HG03064 (cell line): ENCODE data around the gene VOPP1.
A peak's percentile ranks its signal among the peaks of the same experiment; 100 is the strongest.
"Not testable (repeated sequence)": the region's sequence is repeated elsewhere in the genome, so short reads cannot be mapped to it uniquely, and the experiment has no call there.

Source experiments
- ATAC-seq: cut with Tn5 transposase; IDR thresholded peaks from one replicate; pipeline ENCODE4 v1.9.1; 2021; ENCODE audit warnings: low read depth; ENCODE audit not compliant: unreplicated experiment

The VOPP1 gene

GRCh38 chr7:55572378-55573233, at the start of gene VOPP1:
Gene VOPP1 (minus strand): TSS chr7:55572502. CDS start chr7:55572324, 178 bp downstream.
- ATAC-seq: peak; percentile 32

- no peak for ATAC-seq
Measured at GRCh38 chr7:55618913-55619312, 46.6 kb upstream of the VOPP1 start.

- ATAC-seq: not testable (repeated sequence)
Measured at GRCh38 chr7:55614365-55615064, 42.2 kb upstream of the VOPP1 start.

- not testable (repeated sequence) for ATAC-seq
Measured at GRCh38 chr7:55609726-55610125, 37.4 kb upstream of the VOPP1 start.

GRCh38 chr7:55605661-55606060, 33.4 kb upstream of the VOPP1 start:
- not testable (repeated sequence) for ATAC-seq

- not testable (repeated sequence) for ATAC-seq
Measured at GRCh38 chr7:55597944-55598499, 25.7 kb upstream of the VOPP1 start.

- ATAC-seq: not testable (repeated sequence)
Measured at GRCh38 chr7:55597214-55597739, 25.0 kb upstream of the VOPP1 start.

GRCh38 chr7:55595511-55595910, 23.2 kb upstream of the VOPP1 start:
- ATAC-seq: no peak

GRCh38 chr7:55594870-55595269, 22.6 kb upstream of the VOPP1 start:
- no peak for ATAC-seq

GRCh38 chr7:55594414-55594813, 22.1 kb upstream of the VOPP1 start:
- no peak for ATAC-seq

- no peak for ATAC-seq
Measured at GRCh38 chr7:55593515-55594318, 21.4 kb upstream of the VOPP1 start.

GRCh38 chr7:55593172-55593514, 20.8 kb upstream of the VOPP1 start:
- ATAC-seq: no peak

GRCh38 chr7:55592492-55592891, 20.2 kb upstream of the VOPP1 start:
- no peak for ATAC-seq

- ATAC-seq: no peak
Measured at GRCh38 chr7:55591282-55591931, 19.1 kb upstream of the VOPP1 start.

- ATAC-seq: no peak
Measured at GRCh38 chr7:55590517-55591281, 18.4 kb upstream of the VOPP1 start.

- ATAC-seq: no peak
Measured at GRCh38 chr7:55589905-55590304, 17.6 kb upstream of the VOPP1 start.

- ATAC-seq: no peak
Measured at GRCh38 chr7:55588976-55589604, 16.8 kb upstream of the VOPP1 start.

- ATAC-seq: no peak
Measured at GRCh38 chr7:55588379-55588699, 16.0 kb upstream of the VOPP1 start.
